Measurements from ENCODE around the gene EHBP1.
"Not testable (repeated sequence)": the region's sequence is repeated elsewhere in the genome, so short reads cannot be mapped to it uniquely, and the experiment has no call there.

Gene EHBP1

GRCh38 chr2:63073994-63074393 lies 368.5 kb downstream of the EHBP1 start:
- no peak for DNase-seq (ENCODE audit: low spot score)

- DNase-seq (ENCODE audit: low spot score), result not testable (repeated sequence)
These were observed 368.9 kb downstream of the EHBP1 start for GRCh38 chr2:63074399-63074798.

GRCh38 chr2:63078852-63079606 lies 373.5 kb downstream of the EHBP1 start:
- no peak for DNase-seq (ENCODE audit: low spot score)

DNA sequence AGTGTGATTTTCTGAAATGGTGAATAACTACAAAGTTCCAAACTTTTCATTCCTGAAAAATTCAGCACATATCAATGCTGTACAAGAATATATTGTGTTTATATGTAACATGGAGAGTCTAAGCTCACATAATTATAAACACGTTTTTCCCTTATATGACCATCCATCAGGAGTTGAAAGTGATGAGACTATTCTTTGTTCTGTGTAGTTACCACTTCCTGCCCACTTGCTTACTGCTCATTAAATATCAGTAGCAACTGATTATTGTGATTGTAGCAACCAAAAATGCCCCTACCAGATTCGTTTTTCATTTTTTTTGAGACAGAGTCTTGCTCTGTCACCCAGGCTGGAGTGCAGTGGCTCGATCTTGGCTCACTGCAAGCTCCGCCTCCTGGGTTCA lies 375.9 kb downstream of the EHBP1 start:
- no peak for DNase-seq (ENCODE audit: low spot score)

- DNase-seq (ENCODE audit: low spot score), result no peak
These were observed 381.2 kb downstream of the EHBP1 start for GRCh38 chr2:63086687-63087086.

- DNase-seq (ENCODE audit: low spot score), result no peak
These were observed 386.9 kb downstream of the EHBP1 start for GRCh38 chr2:63092401-63092800.

DNA sequence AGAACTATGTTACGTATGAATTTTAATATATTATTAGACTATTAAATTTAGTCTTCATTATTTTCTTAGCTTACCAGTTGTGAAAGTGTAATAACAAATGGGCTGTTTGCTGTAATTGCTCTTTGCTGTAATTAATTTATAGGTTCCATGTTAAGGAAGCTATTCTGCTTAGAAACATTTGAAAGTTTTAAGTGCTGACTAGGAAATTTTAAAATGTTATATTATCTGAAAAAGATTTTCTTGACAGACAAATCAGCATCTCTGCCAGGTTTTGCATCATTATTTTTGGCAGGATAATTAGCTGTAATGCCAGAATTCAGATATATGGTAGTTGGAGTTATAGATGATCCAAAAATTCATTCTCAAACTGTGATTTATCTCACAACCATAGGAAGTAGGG lies 387.3 kb downstream of the EHBP1 start:
- DNase-seq (ENCODE audit: low spot score), result no peak

DNA sequence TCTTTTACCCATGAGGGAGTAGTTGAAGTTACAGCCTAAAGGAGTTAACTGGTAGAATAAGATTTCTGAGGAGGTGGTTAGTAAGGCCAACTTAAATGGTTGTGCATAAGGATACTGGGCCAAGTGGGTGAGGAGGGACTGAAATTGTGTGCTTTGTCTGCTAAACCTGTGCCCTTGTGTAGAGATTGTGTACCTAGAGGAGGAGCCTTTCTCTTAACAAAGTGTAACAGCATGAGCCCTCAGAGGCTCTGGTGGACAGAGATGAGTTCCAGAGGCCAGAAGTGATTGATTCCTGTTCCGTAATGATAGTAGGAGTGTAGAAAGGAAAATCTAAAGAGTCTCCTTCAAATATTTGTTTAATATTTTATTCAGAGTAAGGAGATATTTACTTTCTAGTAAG lies 388.0 kb downstream of the EHBP1 start:
- DNase-seq (ENCODE audit: low spot score), result no peak
